HEK293T (cell line): ENCODE data around the gene CCNY.

Experiments used
- CTCF ChIA-PET: fragments of 350-600 bp; formaldehyde crosslinking; extraction: SDS; loops from one replicate; lab custom pipeline; 2021; ENCODE audit warnings: antibody characterized with exemption, inconsistent platforms; lab: Yijun Ruan, JAX
- POLR2A ChIA-PET: fragments of 350-600 bp; formaldehyde crosslinking; extraction: SDS; loops from one replicate; lab custom pipeline; 2020; ENCODE audit warnings: antibody characterized with exemption, inconsistent platforms; lab: Yijun Ruan, JAX
- DNase-seq: peaks from one replicate; pipeline ENCODE4 v3.0.0; 2012; ENCODE audit warnings: mixed read lengths; ENCODE audit errors: extremely low spot score
- ARNT ChIP-seq: fragments of 450-650 bp; IDR thresholded peaks from 2 replicates; pipeline ENCODE4 v1.6.1; 2017; ENCODE audit warnings: mild to moderate bottlenecking
- BHLHE40 ChIP-seq: fragments of 450-650 bp; IDR thresholded peaks from 2 replicates; pipeline ENCODE4 v1.6.1; 2016; ENCODE audit warnings: mild to moderate bottlenecking, moderate library complexity, borderline replicate concordance
- CTBP1 ChIP-seq: fragments of 450-650 bp; IDR thresholded peaks from 2 replicates; pipeline ENCODE4 v1.6.1; 2016; ENCODE audit warnings: borderline replicate concordance
- ELF4 ChIP-seq: fragments of 450-650 bp; IDR thresholded peaks from 2 replicates; pipeline ENCODE4 v1.6.1; 2017; ENCODE audit warnings: antibody characterized with exemption
- FOXA1 ChIP-seq: fragments of 450-650 bp; IDR thresholded peaks from 2 replicates; pipeline ENCODE4 v1.6.1; 2016; ENCODE audit warnings: mild to moderate bottlenecking
- FOXK2 ChIP-seq: fragments of 450-650 bp; IDR thresholded peaks from 2 replicates; pipeline ENCODE4 v1.6.1; 2016; ENCODE audit warnings: mild to moderate bottlenecking
- FOXM1 ChIP-seq: fragments of 450-650 bp; IDR thresholded peaks from 2 replicates; pipeline ENCODE4 v1.6.1; 2017; ENCODE audit warnings: mild to moderate bottlenecking, borderline replicate concordance
- HDGF ChIP-seq: fragments of 450-650 bp; IDR thresholded peaks from 2 replicates; pipeline ENCODE4 v1.6.1; 2017; ENCODE audit warnings: antibody characterized with exemption, borderline replicate concordance
- L3MBTL2 ChIP-seq: fragments of 450-650 bp; conservative IDR thresholded peaks from 2 replicates; pipeline ENCODE4 v1.6.1; 2016; ENCODE audit warnings: mild to moderate bottlenecking
- LEF1 ChIP-seq: fragments of 450-650 bp; IDR thresholded peaks from 2 replicates; pipeline ENCODE4 v1.6.1; 2017; ENCODE audit warnings: mild to moderate bottlenecking, borderline replicate concordance
- NFRKB ChIP-seq: fragments of 450-650 bp; IDR thresholded peaks from 2 replicates; pipeline ENCODE4 v1.6.1; 2016; ENCODE audit warnings: mild to moderate bottlenecking, moderate library complexity
- PKNOX1 ChIP-seq: fragments of 450-650 bp; IDR thresholded peaks from 2 replicates; pipeline ENCODE4 v1.6.1; 2016
- SP1 ChIP-seq: fragments of 450-650 bp; IDR thresholded peaks from 2 replicates; pipeline ENCODE4 v1.6.1; 2017
- SUZ12 ChIP-seq: fragments of 450-650 bp; IDR thresholded peaks from 2 replicates; pipeline ENCODE4 v1.6.1; 2016; ENCODE audit warnings: mild to moderate bottlenecking
- TARDBP ChIP-seq: fragments of 450-650 bp; IDR thresholded peaks from 2 replicates; pipeline ENCODE4 v1.6.1; 2016
- ZNF384 ChIP-seq: fragments of 450-650 bp; IDR thresholded peaks from 2 replicates; pipeline ENCODE4 v1.6.1; 2016

The CCNY gene

GRCh38 chr10:35453855-35454532 lies 117.7 kb downstream of the CCNY start:
- TF ChIP-seq FOXM1, result no peak
- no peak for TF ChIP-seq LEF1
- no peak for TF ChIP-seq SUZ12
- no peak for TF ChIP-seq FOXK2
- no peak for TF ChIP-seq FOXA1
- TF ChIP-seq L3MBTL2, result no peak
- no peak for TF ChIP-seq ARNT
- ChIA-PET CTCF (no interaction called here), POLR2A (interaction anchor here (0.7 kb wide), 1 partner anchor 40 kb away, joined by 3 read pairs; no protein-coding TSS in a partner anchor)
- no peak for DNase-seq

- ChIA-PET POLR2A (no interaction called here), CTCF (no interaction called here)
- DNase-seq, result no peak
- TF ChIP-seq BHLHE40, result no peak
- no peak for TF ChIP-seq ELF4
- no peak for TF ChIP-seq NFRKB
- no peak for TF ChIP-seq FOXA1
- TF ChIP-seq ZNF384, result no peak
Observed at GRCh38 chr10:35456153-35456720, 119.9 kb downstream of the CCNY start.

- TF ChIP-seq BHLHE40 (no peak), HDGF (no peak), L3MBTL2 (no peak), ELF4 (no peak), LEF1 (no peak), FOXA1 (no peak), TARDBP (no peak), FOXM1 (no peak), PKNOX1 (no peak), SUZ12 (no peak), NFRKB (no peak), ARNT (no peak)
- no peak for DNase-seq
- POLR2A ChIA-PET, result no interaction called here
- CTCF ChIA-PET, result no interaction called here
Observed at GRCh38 chr10:35456784-35457183, 120.5 kb downstream of the CCNY start.

GRCh38 chr10:35458500-35459448 lies 122.5 kb downstream of the CCNY start:
- POLR2A ChIA-PET, result no interaction called here
- CTCF ChIA-PET, result no interaction called here
- no peak for TF ChIP-seq HDGF
- TF ChIP-seq SUZ12, result no peak
- no peak for TF ChIP-seq LEF1
- TF ChIP-seq FOXM1, result no peak
- no peak for TF ChIP-seq ELF4
- no peak for TF ChIP-seq ZNF384
- no peak for TF ChIP-seq SP1
- TF ChIP-seq L3MBTL2, result no peak
- no peak for TF ChIP-seq CTBP1
- no peak for TF ChIP-seq ARNT
- TF ChIP-seq PKNOX1, result no peak
- no peak for TF ChIP-seq NFRKB
- no peak for TF ChIP-seq FOXA1
- no peak for TF ChIP-seq BHLHE40
- no peak for TF ChIP-seq TARDBP
- no peak for TF ChIP-seq FOXK2
- DNase-seq, result no peak

- DNase-seq, result no peak
- TF ChIP-seq ZNF384 (no peak), FOXM1 (no peak), TARDBP (no peak), PKNOX1 (no peak), FOXK2 (no peak), L3MBTL2 (no peak), ARNT (no peak), HDGF (no peak), ELF4 (no peak)
- POLR2A ChIA-PET, result no interaction called here
- CTCF ChIA-PET, result no interaction called here
Observed at GRCh38 chr10:35459449-35459847, 123.1 kb downstream of the CCNY start.
